B cell (primary cell): Measurements from ENCODE around the gene ARID1A. TPM values are rescaled to one million over a fixed set of nuclear protein-coding genes. Genes with fewer than 3 reads are reported as not detected.

ENCODE experiments used
- ATAC-seq: fragments of 200-7000 bp; cut with Tn5 transposase; one replicate; pipeline ENCODE4 v1.10.0; 2021; ENCODE audit warnings: low read depth, mild to moderate bottlenecking, moderate number of reproducible peaks, moderate library complexity
- CTCF ChIA-PET: fragments of 350-600 bp; sonication (Branson Sonifier 250); formaldehyde crosslinking; loops from one replicate; lab custom pipeline; 2021; ENCODE audit warnings: antibody characterized with exemption, inconsistent platforms; lab: Charles Lee
- POLR2A ChIA-PET: fragments of 350-600 bp; sonication (Branson Sonifier 250); formaldehyde crosslinking; loops from one replicate; lab custom pipeline; 2021; ENCODE audit warnings: antibody characterized with exemption; lab: Charles Lee
- DNase-seq: peaks from one replicate; pipeline ENCODE4 v3.0.0; 2013
- H2AFZ ChIP-seq: 2 replicates; pipeline ENCODE4 v1.6.1; 2012; ENCODE audit warnings: mild to moderate bottlenecking, low read depth, low read length; ENCODE audit not compliant: insufficient read depth, poor library complexity, severe bottlenecking
- H3K27ac ChIP-seq, 2 donors: 1 replicate in 1 of 2; 2 replicates in 1 of 2; pipeline ENCODE4 v1.5.1; 2012 to 2013; ENCODE audit warnings: low read length in 2 of 2, mild to moderate bottlenecking in 2 of 2, moderate library complexity in 1 of 2
- H3K27me3 ChIP-seq, 4 experiments: fragments of 200-600 bp in 1 of 4; sonication (generic) in 1 of 4; replicated peaks in 1 of 4; 1 replicate in 2 of 4; 2 replicates in 2 of 4; pipeline versions ENCODE4 v1.6.1 to v1.7.0; 2013 to 2016; ENCODE audit warnings: low read length in 3 of 4, mild to moderate bottlenecking in 2 of 4, mixed read lengths in 1 of 4, moderate library complexity in 1 of 4; ENCODE audit not compliant: insufficient read depth in 4 of 4, control insufficient read depth in 3 of 4; ENCODE audit errors: control extremely low read depth in 1 of 4
- H3K36me3 ChIP-seq, 2 experiments: replicated peaks in 1 of 2; 1 replicate in 1 of 2; 2 replicates in 1 of 2; pipeline versions ENCODE4 v1.6.1 to v1.7.1; 2013; ENCODE audit warnings: low read length in 1 of 2; ENCODE audit not compliant: insufficient read depth in 2 of 2, control insufficient read depth in 1 of 2; ENCODE audit errors: control extremely low read depth in 1 of 2, extremely low read depth in 1 of 2
- H3K4me1 ChIP-seq, 2 donors: fragments of 200-600 bp in 1 of 2; sonication (generic) in 1 of 2; 1 replicate in 1 of 2; 2 replicates in 1 of 2; pipeline versions ENCODE4 v1.5.1 to v1.6.1; 2013 to 2017; ENCODE audit warnings: low read length in 2 of 2; ENCODE audit not compliant: control insufficient read depth in 2 of 2, insufficient read depth in 2 of 2
- H3K4me2 ChIP-seq: replicated peaks from 2 replicates; pipeline ENCODE3; 2012; ENCODE audit warnings: mild to moderate bottlenecking, low read depth, low read length; ENCODE audit not compliant: poor library complexity, severe bottlenecking
- H3K4me3 ChIP-seq, 5 experiments: fragments of 200-600 bp in 1 of 5; sonication (generic) in 1 of 5; 1 replicate in 3 of 5; 2 replicates in 2 of 5; pipeline versions ENCODE4 v1.5.1 to v1.7.0; 2011 to 2016; ENCODE audit warnings: low read length in 4 of 5, mild to moderate bottlenecking in 4 of 5, low read depth in 2 of 5, control low read depth in 1 of 5, moderate library complexity in 1 of 5; ENCODE audit not compliant: insufficient read depth in 1 of 5; ENCODE audit errors: control extremely low read depth in 1 of 5, extremely low read depth in 1 of 5
- H3K79me2 ChIP-seq: fragments of 200-600 bp; sonication (generic); one replicate; pipeline ENCODE4 v1.6.0; 2016; ENCODE audit warnings: low read length; ENCODE audit not compliant: control insufficient read depth, insufficient read depth
- H3K9ac ChIP-seq: fragments of 200-600 bp; sonication (generic); 2 replicates; pipeline ENCODE4 v1.6.1; 2017; ENCODE audit warnings: mild to moderate bottlenecking, low read length, moderate library complexity
- H3K9me3 ChIP-seq, 3 donors: one replicate each; pipeline versions ENCODE4 v1.6.1 to v1.7.1; 2013; ENCODE audit warnings: low read length in 2 of 3; ENCODE audit not compliant: control insufficient read depth in 2 of 3, insufficient read depth in 1 of 3; ENCODE audit errors: control extremely low read depth in 1 of 3
- H4K20me1 ChIP-seq: 2 replicates; pipeline ENCODE4 v1.6.0; 2012; ENCODE audit warnings: mild to moderate bottlenecking, low read length; ENCODE audit not compliant: insufficient read depth, control insufficient read depth, poor library complexity, severe bottlenecking
- H3K27ac Mint-ChIP-seq: one replicate; pipeline ENCODE4 v1.8.0; 2021; ENCODE audit warnings: mixed read lengths
- H3K27me3 Mint-ChIP-seq: one replicate; pipeline ENCODE4 v1.8.0; 2021; ENCODE audit warnings: mixed read lengths
- H3K4me1 Mint-ChIP-seq: one replicate; pipeline ENCODE4 v1.8.0; 2021; ENCODE audit warnings: mixed read lengths
- H3K4me3 Mint-ChIP-seq: one replicate; pipeline ENCODE4 v1.8.0; 2021; ENCODE audit warnings: mixed read lengths
- H3K9me3 Mint-ChIP-seq: one replicate; pipeline ENCODE4 v1.8.0; 2022; ENCODE audit warnings: mixed read lengths; ENCODE audit not compliant: insufficient read depth
- EZH2 ChIP-seq: IDR thresholded peaks from 2 replicates; pipeline ENCODE4 v1.6.1; 2012; ENCODE audit warnings: borderline replicate concordance, low read depth, mild to moderate bottlenecking, moderate library complexity, low read length; ENCODE audit not compliant: insufficient read depth, poor library complexity, severe bottlenecking
- WGBS: methylation state at CpG from one replicate; pipeline ENCODE4 v1.1.5; 2013; ENCODE audit warnings: missing lambda C conversion rate; ENCODE audit not compliant: insufficient coverage; 5-methylcytosine and 5-hydroxymethylcytosine counted together
- intact Hi-C: fragments of 100-400 bp; cut with micrococcal nuclease; formaldehyde crosslinking; loops from one replicate; pipeline ENCODE4 v1.10.0; 2022
- polyA plus RNA-seq: library from polyadenylated mRNA; depleted of rRNA; stranded (reverse); fragments of >200 nt; gene quantifications from 2 replicates; pipeline ENCODE4 v1.2.3, GENCODE V29; 2012
- total RNA-seq, 2 donors: library from RNA; stranded (reverse); fragments of 120-200 nt in 1 of 2; gene quantifications; 1 replicate in 1 of 2; 2 replicates in 1 of 2; pipeline versions ENCODE4 v1.2.3 to v1.2.4, GENCODE V29; 2013 to 2022
- TF ChIP-seq, protein P1 (sequence below): fragments of 200-600 bp; IDR thresholded peaks from one replicate; pipeline ENCODE4 v1.8.0; 2022; ENCODE audit warnings: antibody characterized with exemption, mild to moderate bottlenecking

The ARID1A gene
- total and polyA plus RNA-seq, 2 donors (not counting 1 experiment from before 2014, with no cell fraction given): 80.7 to 150 TPM

DNA sequence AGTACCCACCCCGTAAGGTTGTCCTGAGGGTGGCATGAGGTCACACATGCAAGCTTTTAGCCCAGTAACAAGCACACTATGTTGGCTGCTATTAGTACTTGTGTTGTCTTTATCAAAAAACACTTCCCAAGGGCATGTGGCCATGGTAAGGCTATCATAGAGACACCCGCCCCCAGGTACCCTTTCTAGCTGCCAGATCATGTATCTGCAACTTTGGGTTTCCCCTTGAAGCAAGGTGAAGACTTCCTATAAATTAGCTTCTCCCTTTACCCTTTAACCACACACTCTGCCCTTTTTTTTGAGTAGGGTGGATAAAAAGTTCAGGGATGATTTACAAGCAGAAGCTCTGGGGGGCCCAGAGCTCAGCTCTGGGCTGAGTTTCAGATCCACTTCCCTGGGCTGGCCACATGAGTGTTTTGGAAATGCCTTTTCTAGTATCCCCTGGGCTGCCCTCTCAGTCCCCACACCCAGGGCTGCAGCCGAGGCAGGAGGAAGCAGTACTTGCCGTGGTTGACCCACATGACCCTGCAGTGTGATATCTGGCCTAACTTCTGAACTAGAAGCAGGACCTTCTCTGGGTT lies 132.7 kb downstream of the ARID1A start:
- no peak for ATAC-seq
- H3K4me1 Mint-ChIP-seq: peaks cover 62% of the 10 kb centered on the region

More for the DNA sequence above, 132.7 kb downstream of the ARID1A start:
- Histone ChIP-seq H3K9ac (no peak overlapping the region), H3K9me3 (no peaks in the 10 kb centered on the region), H2AFZ (no peak overlapping the region), H4K20me1 (peaks cover 14% of the 10 kb centered on the region), H3K4me1 (peaks cover 40 to 60% of the 10 kb centered on the region in 2 donors), H3K36me3 (peaks cover 0 to 5% of the 10 kb centered on the region in 2 experiments), H3K4me3 (peak overlapping the region in 1 of 5 experiments; percentile 39), H3K27ac (peak overlapping the region in 1 of 2 donors; percentile 54), H3K27me3 (peaks cover 0 to 6% (median under 1%) of the 10 kb centered on the region in 4 experiments), H3K79me2 (peaks cover 17% of the 10 kb centered on the region), H3K4me2 (peak overlapping the region; percentile 36)
- DNase-seq: peak; percentile 71
- intact Hi-C loops: no loop called here
- POLR2A ChIA-PET: interaction anchor here (0.6 to 1.0 kb wide), 4 partner anchors 10 to 131 kb away, joined by 3 to 5 read pairs (median 4); no protein-coding TSS in a partner anchor
- H3K9me3 Mint-ChIP-seq: no peaks in the 10 kb centered on the region
- peak overlapping the region; percentile 87 for H3K4me3 Mint-ChIP-seq
- TF ChIP-seq, protein P1, sequence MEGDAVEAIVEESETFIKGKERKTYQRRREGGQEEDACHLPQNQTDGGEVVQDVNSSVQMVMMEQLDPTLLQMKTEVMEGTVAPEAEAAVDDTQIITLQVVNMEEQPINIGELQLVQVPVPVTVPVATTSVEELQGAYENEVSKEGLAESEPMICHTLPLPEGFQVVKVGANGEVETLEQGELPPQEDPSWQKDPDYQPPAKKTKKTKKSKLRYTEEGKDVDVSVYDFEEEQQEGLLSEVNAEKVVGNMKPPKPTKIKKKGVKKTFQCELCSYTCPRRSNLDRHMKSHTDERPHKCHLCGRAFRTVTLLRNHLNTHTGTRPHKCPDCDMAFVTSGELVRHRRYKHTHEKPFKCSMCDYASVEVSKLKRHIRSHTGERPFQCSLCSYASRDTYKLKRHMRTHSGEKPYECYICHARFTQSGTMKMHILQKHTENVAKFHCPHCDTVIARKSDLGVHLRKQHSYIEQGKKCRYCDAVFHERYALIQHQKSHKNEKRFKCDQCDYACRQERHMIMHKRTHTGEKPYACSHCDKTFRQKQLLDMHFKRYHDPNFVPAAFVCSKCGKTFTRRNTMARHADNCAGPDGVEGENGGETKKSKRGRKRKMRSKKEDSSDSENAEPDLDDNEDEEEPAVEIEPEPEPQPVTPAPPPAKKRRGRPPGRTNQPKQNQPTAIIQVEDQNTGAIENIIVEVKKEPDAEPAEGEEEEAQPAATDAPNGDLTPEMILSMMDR: no peak
- no peak for TF ChIP-seq EZH2
- no peaks in the 10 kb centered on the region for H3K27me3 Mint-ChIP-seq
- CTCF ChIA-PET: interaction anchor here (0.8 to 4.4 kb wide), 5 partner anchors 8 to 40 kb away, joined by 3 to 19 read pairs (median 8); no protein-coding TSS in a partner anchor
- H3K27ac Mint-ChIP-seq: peak overlapping the region; percentile 84
- WGBS: 49% methylated on average over 4 of the region's 4 CpGs
